Measurements from ENCODE around the gene LAMA2. TPM values are rescaled to one million over a fixed set of nuclear protein-coding genes. Genes with fewer than 3 reads are reported as not detected.
A peak's percentile ranks its signal among the peaks of the same experiment; 100 is the strongest.

The LAMA2 gene
- total RNA-seq, 1 experiment from 2014 or later, result 1.3 TPM

DNA sequence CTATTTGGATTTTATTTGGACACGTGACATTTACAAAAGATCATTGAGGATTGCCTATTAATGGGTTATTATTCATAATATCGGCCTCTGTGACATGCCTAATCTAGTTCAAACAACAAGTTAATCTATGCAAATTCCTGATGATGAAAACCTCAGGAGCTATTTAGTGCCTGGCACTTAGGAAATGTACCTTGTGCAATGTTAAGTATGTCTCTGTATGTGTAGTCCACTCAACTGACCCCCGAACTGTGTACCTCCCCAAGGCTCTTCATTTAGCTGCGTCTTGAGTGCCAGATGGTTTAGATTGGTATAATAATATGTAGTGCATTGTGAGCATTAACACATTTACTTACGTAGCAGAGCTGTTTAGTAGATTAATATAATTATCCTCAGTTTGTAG is 6.9 kb downstream of the LAMA2 start:
- no peak for DNase-seq (ENCODE audit: low read depth, low spot score)
- in situ Hi-C loops (cut with HindIII; ENCODE audit: low pct_unique_long_range_greater_than_20kb, low sequenced_read_pairs), result no loop called here

GRCh38 chr6:128892079-128892478 is 9.1 kb downstream of the LAMA2 start:
- no peak for DNase-seq (ENCODE audit: low read depth, low spot score)
- in situ Hi-C loops (cut with HindIII; ENCODE audit: low pct_unique_long_range_greater_than_20kb, low sequenced_read_pairs), result no loop called here

GRCh38 chr6:128899341-128900050 is 16.6 kb downstream of the LAMA2 start:
- in situ Hi-C loops (cut with HindIII; ENCODE audit: low pct_unique_long_range_greater_than_20kb, low sequenced_read_pairs), result no loop called here
- no peak for DNase-seq (ENCODE audit: low read depth, low spot score)

DNA sequence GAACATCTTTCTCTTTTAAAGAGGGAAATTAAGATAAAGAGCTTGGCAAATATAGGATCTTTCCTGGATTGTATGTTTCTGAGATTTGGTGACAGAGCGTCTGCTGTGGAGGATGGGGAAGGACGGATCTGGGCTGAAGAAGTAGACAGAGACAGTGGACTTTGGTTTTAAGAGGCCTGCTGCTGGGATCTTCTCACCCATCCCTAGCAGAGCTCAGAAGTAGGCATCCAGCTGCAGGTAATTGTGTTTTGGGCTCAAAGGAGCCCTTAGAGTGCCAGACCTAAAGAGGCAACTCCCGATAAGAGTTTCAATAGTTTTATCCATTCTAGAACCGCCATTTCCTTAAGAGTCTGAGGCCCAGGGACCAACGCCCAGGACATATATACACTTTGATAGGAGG is 20.8 kb downstream of the LAMA2 start:
- in situ Hi-C loops (cut with HindIII; ENCODE audit: low pct_unique_long_range_greater_than_20kb, low sequenced_read_pairs), result no loop called here
- DNase-seq (ENCODE audit: low read depth, low spot score), result no peak

- DNase-seq (ENCODE audit: low read depth, low spot score), result no peak
- in situ Hi-C loops (cut with HindIII; ENCODE audit: low pct_unique_long_range_greater_than_20kb, low sequenced_read_pairs), result no loop called here
These were observed 31.1 kb downstream of the LAMA2 start for GRCh38 chr6:128914051-128914450.

DNA sequence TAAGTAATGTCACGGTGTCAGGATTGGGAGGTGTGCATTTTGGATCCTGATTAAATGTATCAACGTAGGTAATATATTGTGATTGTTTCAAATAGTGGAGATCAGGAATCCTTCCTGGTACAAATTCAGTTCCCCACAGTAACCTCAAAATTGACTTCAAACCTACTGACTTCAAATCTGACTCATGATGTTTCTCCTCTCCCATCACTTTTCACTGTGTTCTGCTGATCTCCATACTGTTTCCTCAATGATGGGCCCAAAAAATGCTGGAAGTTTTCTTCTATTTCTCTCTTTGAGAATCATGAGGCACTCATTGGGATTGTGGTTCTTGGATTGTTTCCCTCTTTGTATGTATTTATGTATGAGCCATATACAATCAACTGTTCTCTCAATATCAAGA is 35.9 kb downstream of the LAMA2 start:
- no peak for DNase-seq (ENCODE audit: low read depth, low spot score)
- in situ Hi-C loops (cut with HindIII; ENCODE audit: low pct_unique_long_range_greater_than_20kb, low sequenced_read_pairs), result no loop called here

DNA sequence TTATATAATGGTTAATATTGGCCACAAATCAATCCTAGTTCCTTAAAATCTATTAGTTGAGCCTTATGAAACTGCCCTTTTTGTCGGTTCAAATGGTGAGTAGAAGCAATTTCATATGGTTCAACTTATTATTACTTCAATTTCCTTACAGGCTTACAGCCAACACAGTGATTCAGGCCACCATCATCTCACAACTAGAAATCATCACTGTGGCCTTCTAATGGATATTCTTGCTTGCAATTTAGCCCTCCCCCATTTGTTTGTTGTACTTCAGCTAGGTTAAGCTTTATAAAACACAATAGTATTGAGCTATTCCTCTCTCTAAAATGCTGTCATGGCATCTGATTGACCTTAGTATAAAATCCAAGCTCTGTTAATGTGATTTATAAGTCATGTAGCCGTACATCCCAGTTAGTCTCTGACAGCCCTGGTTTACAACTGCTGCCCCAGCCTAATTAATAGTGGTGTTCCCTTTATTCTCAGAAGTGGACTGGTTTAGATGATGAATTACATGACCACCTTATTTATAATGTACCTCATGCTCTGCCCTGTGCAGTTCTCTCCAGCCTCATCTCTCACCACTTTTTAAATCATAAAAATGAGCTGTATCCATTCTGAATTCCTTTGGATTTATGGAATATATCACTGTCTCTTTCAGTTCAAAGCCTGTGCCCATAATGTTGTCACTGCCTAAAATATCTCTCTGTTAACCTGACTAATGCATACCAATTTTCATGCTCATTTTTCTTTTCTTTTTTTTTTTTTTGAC is 36.7 kb downstream of the LAMA2 start:
- in situ Hi-C loops (cut with HindIII; ENCODE audit: low pct_unique_long_range_greater_than_20kb, low sequenced_read_pairs), result no loop called here
- no peak for DNase-seq (ENCODE audit: low read depth, low spot score)

GRCh38 chr6:128925765-128926164 is 42.8 kb downstream of the LAMA2 start:
- in situ Hi-C loops (cut with HindIII; ENCODE audit: low pct_unique_long_range_greater_than_20kb, low sequenced_read_pairs), result no loop called here
- DNase-seq (ENCODE audit: low read depth, low spot score), result no peak

DNA sequence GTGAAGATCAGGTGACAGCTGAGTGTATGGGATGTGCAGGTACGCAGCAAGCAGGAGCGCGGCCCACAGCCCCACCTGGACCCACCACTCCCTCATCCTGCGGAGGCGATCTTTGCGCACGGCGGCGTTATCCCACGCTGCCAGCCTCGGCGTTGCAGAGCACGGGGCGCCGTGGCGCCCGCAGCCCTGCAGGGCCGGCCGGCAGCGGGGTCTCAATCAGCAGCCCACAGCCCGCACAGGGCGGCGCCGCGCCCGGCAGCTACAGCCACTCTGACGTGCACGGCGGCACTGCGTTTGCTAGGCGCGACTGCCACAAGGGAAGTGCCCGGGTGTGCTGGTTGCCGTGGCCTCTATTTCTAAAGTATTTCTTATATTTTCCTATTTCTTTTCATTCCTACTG is 46.9 kb downstream of the LAMA2 start:
- in situ Hi-C loops (cut with HindIII; ENCODE audit: low pct_unique_long_range_greater_than_20kb, low sequenced_read_pairs), result no loop called here
- no peak for DNase-seq (ENCODE audit: low read depth, low spot score)

DNA sequence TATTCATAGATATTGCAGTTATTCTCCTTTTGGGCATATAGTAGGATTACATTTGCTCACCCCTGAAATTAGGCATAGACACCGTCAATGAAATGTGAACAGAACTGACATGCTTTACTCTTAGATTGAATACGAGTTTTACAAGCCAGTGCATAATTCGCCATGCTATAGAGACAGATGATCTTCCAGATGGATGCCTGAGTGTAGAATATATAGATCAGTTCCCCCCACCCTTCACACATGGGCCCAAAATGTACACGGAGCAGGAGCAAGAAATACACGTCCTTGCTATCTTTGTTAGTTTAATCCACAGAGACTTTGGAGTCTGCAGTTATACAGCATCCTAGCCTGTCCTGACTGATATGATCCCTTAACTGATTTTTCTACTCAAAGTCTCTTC is 47.4 kb downstream of the LAMA2 start:
- in situ Hi-C loops (cut with HindIII; ENCODE audit: low pct_unique_long_range_greater_than_20kb, low sequenced_read_pairs), result no loop called here
- no peak for DNase-seq (ENCODE audit: low read depth, low spot score)

DNA sequence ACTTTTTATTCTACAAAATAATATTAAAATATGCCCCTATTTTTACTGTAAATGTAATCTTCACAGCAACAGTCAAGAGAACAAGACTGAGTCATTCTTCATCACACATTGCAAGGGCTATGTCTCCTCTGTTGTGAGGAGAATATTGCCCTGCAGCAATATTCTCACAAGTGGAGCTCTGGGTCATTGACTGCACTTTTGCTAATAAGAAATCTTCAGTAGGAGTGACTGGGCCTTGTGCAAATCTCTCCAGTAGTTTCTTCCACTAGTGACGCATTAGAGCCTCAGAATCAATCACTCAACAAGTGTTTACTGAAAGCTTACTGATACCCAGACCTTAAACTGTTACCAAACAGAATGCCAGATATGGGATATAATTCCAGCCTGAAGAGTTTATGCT is 49.1 kb downstream of the LAMA2 start:
- in situ Hi-C loops (cut with HindIII; ENCODE audit: low pct_unique_long_range_greater_than_20kb, low sequenced_read_pairs), result no loop called here
- peak; percentile 2 for DNase-seq (ENCODE audit: low read depth, low spot score)

GRCh38 chr6:128950864-128951263 is 67.9 kb downstream of the LAMA2 start:
- no peak for DNase-seq (ENCODE audit: low read depth, low spot score)
- in situ Hi-C loops (cut with HindIII; ENCODE audit: low pct_unique_long_range_greater_than_20kb, low sequenced_read_pairs), result no loop called here

GRCh38 chr6:128952902-128953301 is 70.0 kb downstream of the LAMA2 start:
- in situ Hi-C loops (cut with HindIII; ENCODE audit: low pct_unique_long_range_greater_than_20kb, low sequenced_read_pairs), result no loop called here
- no peak for DNase-seq (ENCODE audit: low read depth, low spot score)

- in situ Hi-C loops (cut with HindIII; ENCODE audit: low pct_unique_long_range_greater_than_20kb, low sequenced_read_pairs), result no loop called here
- no peak for DNase-seq (ENCODE audit: low read depth, low spot score)
These were observed 71.5 kb downstream of the LAMA2 start for GRCh38 chr6:128954308-128955043.

GRCh38 chr6:128963561-128963960 is 80.6 kb downstream of the LAMA2 start:
- in situ Hi-C loops (cut with HindIII; ENCODE audit: low pct_unique_long_range_greater_than_20kb, low sequenced_read_pairs), result no loop called here
- DNase-seq (ENCODE audit: low read depth, low spot score), result no peak

DNA sequence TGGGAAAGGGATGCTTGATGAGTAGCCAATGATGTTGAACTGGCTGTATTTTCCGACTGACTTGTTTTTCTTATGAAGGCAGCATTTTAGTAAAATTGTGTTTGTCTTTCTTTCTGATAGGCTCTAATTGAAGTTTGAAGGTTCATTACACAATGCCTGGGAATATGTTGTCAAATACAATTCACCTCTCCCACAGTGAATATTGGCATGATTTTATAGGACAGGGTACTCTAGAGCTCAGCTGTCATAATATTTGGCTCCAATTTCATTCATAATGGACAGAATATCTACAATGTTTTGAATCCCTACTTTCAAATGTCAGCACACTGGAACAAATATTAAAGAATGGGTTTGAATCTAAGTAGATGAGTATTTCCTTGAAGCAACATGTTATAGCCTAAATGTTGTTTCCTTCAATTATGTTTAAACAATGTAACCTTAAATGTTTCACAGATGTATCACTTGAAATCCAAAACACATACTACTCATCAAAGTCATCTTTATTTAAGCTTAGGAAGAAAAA is 81.4 kb downstream of the LAMA2 start:
- in situ Hi-C loops (cut with HindIII; ENCODE audit: low pct_unique_long_range_greater_than_20kb, low sequenced_read_pairs), result no loop called here
- DNase-seq (ENCODE audit: low read depth, low spot score), result no peak

DNA sequence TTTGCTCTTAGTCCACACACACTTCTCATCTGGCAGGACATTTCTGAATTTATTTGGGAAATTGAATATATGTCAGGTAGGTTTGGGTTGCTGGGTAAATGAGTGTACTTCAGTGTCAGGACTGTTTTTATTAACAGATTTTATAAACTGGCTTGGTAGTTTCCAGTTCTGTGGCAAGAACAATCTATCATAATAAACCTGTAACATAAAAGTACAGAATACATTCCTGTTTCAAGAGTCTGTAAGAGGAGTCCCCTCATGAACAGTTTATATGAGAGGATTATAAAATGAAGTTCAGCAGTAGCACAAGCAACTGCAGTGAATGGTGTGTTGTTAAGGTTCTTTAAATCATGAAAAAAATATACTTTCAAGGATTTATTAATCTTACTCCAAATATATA is 81.8 kb downstream of the LAMA2 start:
- no peak for DNase-seq (ENCODE audit: low read depth, low spot score)
- in situ Hi-C loops (cut with HindIII; ENCODE audit: low pct_unique_long_range_greater_than_20kb, low sequenced_read_pairs), result no loop called here

DNA sequence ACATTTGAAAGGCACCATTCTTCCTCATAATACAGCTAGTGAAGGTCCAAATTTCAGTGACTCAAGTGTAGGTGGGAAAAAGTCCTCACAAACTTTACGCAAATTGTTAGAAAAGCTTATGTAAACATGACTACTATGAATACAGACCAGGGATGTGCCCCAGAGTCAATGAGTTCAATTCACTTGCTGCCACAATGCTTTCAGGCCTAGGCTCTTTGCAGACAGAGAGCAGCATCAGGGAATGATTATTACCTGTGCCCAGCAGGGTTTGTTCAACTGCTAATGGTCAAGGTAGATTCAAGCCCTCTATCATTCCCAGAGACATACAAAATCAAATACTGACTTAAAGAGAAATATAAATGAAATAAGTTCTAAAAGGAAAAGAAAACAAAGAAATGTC is 84.0 kb downstream of the LAMA2 start:
- in situ Hi-C loops (cut with HindIII; ENCODE audit: low pct_unique_long_range_greater_than_20kb, low sequenced_read_pairs), result no loop called here
- DNase-seq (ENCODE audit: low read depth, low spot score), result no peak
